GM12878 (cell line): ENCODE measurements around the gene GRIN2C.

Source experiments
- EED ChIP-seq: sonication (generic); IDR thresholded peaks from 2 replicates; pipeline ENCODE4 v1.6.1; 2016; ENCODE audit warnings: antibody characterized with exemption, low read depth
- EP300 ChIP-seq, 2 experiments: fragments of 150-350 bp in 1 of 2; IDR thresholded peaks; 2 replicates each; pipeline ENCODE4 v1.6.1; 2011 to 2012; ENCODE audit warnings: low read depth in 2 of 2, low read length in 2 of 2, borderline replicate concordance in 1 of 2, improper control_type of control experiment in 1 of 2, inconsistent platforms in 1 of 2; ENCODE audit not compliant: control insufficient read depth in 1 of 2
- POLR2A ChIP-seq: IDR thresholded peaks from 2 replicates; pipeline ENCODE4 v1.6.1; 2011; ENCODE audit warnings: low read depth, mild to moderate bottlenecking, low read length
- POLR2AphosphoS5 ChIP-seq: IDR thresholded peaks from 2 replicates; pipeline ENCODE4 v1.6.1; 2011; ENCODE audit warnings: mild to moderate bottlenecking, low read length, inconsistent platforms
- RFX5 ChIP-seq: IDR thresholded peaks from 2 replicates; pipeline ENCODE4 v1.6.1; 2011; ENCODE audit warnings: low read depth, low read length, improper control_type of control experiment
- ZBED1 ChIP-seq: IDR thresholded peaks from 2 replicates; pipeline ENCODE4 v1.6.1; 2016; ENCODE audit warnings: borderline replicate concordance
- ZBTB33 ChIP-seq: fragments of 450-650 bp; IDR thresholded peaks from 2 replicates; pipeline ENCODE4 v1.6.1; 2017; ENCODE audit warnings: mild to moderate bottlenecking

DNA sequence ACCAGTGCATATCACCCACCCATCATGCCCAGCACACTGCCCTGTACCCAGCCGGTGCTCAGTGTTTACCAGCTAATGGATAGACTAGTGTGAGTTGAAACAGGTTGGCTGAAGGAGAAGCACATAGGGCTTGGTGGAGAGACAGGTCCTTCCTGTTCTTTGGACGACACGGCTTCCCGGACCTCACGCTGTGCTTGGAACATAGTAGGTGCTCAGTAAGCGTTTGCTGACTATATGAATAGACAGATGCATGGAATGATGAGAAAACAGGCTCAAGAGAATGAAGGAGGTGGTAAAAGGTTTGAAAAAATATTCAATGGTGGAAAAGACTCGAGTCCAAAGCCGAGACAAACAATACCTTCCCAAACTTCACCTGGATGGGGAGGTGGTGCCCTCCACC is 40.5 kb upstream of the GRIN2C start:
- TF ChIP-seq RFX5: no peak
- TF ChIP-seq EP300 (IDR thresholded peaks at IDR 0.05; ENCODE audit: borderline replicate concordance in 1 of 2, control insufficient read depth in 1 of 2, low read depth in 2 of 2, low read length in 2 of 2): no peak
- no peak for TF ChIP-seq POLR2AphosphoS5
- TF ChIP-seq POLR2A: no peak
- TF ChIP-seq EED: no peak
- TF ChIP-seq ZBED1: no peak
- TF ChIP-seq ZBTB33: no peak
